Naive B cell (primary cell): ENCODE results near the gene LRG1. TPM values are rescaled to one million over a fixed set of nuclear protein-coding genes. Genes with fewer than 3 reads are reported as not detected.

ENCODE experiments used
- ATAC-seq, 2 donors: fragments of 150-1000 bp; cut with Tn5 transposase; 2 replicates each; pipeline ENCODE4 v1.10.0; 2021; ENCODE audit warnings: low read depth in 2 of 2, mild to moderate bottlenecking in 2 of 2, moderate library complexity in 2 of 2
- DNase-seq: peaks from one replicate; pipeline ENCODE4 v3.0.0; 2022
- H3K27ac Mint-ChIP-seq, 6 donors: one replicate each; pipeline ENCODE4 v1.8.0; 2020 to 2022; ENCODE audit warnings: mild to moderate bottlenecking in 6 of 6, mixed read lengths in 6 of 6, moderate library complexity in 5 of 6, inconsistent platforms in 2 of 6
- H3K27me3 Mint-ChIP-seq, 3 donors: one replicate each; pipeline ENCODE4 v1.8.0; 2021 to 2022; ENCODE audit warnings: mixed read lengths in 3 of 3, mild to moderate bottlenecking in 1 of 3
- H3K36me3 Mint-ChIP-seq, 2 donors: one replicate each; pipeline ENCODE4 v1.8.0; 2020 to 2022; ENCODE audit warnings: mixed read lengths in 2 of 2, inconsistent platforms in 1 of 2, mild to moderate bottlenecking in 1 of 2
- H3K4me1 Mint-ChIP-seq, 3 donors: one replicate each; pipeline ENCODE4 v1.8.0; 2020 to 2022; ENCODE audit warnings: mixed read lengths in 3 of 3, inconsistent platforms in 1 of 3, mild to moderate bottlenecking in 1 of 3, moderate library complexity in 1 of 3
- H3K4me3 Mint-ChIP-seq, 8 donors: one replicate each; pipeline ENCODE4 v1.8.0; 2020 to 2022; ENCODE audit warnings: mild to moderate bottlenecking in 8 of 8, mixed read lengths in 8 of 8, moderate library complexity in 8 of 8, inconsistent platforms in 2 of 8
- H3K9me3 Mint-ChIP-seq, 7 donors: one replicate each; pipeline ENCODE4 v1.8.0; 2020 to 2022; ENCODE audit warnings: mixed read lengths in 7 of 7, mild to moderate bottlenecking in 5 of 7, inconsistent platforms in 2 of 7, moderate library complexity in 1 of 7
- polyA plus RNA-seq, 6 donors: library from polyadenylated mRNA; unstranded; fragments of 300-500 nt; fragmentation: Illumina TruSeq; gene quantifications; one replicate each; pipeline ENCODE4 v1.2.3, GENCODE V29; 2021; ENCODE audit warnings: low read depth in 6 of 6

LRG1 gene
- polyA plus RNA-seq, 6 donors from 2014 or later: 0.12 to 0.58 (median 0.25) TPM; not detected in 3

DNA sequence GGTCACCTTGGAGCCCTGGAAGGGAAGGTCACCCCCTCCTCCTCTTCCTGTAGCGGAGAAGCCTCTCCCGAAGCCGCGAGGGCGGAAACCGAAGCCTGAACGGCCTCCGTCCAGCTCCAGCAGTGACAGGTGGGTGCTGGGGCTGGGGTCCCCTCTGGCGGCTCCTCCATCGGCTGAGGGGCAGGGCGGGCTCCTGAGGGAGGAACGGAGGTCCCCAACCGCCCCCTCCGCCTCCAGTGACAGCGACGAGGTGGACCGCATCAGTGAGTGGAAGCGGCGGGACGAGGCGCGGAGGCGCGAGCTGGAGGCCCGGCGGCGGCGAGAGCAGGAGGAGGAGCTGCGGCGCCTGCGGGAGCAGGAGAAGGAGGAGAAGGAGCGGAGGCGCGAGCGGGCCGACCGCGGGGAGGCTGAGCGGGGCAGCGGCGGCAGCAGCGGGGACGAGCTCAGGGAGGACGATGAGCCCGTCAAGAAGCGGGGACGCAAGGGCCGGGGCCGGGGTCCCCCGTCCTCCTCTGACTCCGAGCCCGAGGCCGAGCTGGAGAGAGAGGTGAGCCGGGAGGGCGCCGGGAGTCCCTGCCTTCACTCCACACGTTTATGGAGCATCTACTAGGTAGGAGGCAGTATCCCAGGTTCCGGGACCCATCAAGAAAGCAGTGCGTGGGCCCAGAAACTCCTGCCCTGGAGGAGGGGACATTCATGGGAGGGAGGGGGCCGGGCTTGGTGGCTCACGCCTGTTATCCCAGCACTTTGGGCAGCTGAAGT is 45.7 kb downstream of the LRG1 start:
- Mint-ChIP-seq H3K27ac (no peak overlapping the region), H3K36me3 (peaks cover 0 to 4% of the 10 kb centered on the region in 2 donors), H3K27me3 (no peaks in the 10 kb centered on the region), H3K4me1 (no peaks in the 10 kb centered on the region), H3K9me3 (no peaks in the 10 kb centered on the region), H3K4me3 (no peak overlapping the region)
- DNase-seq (no peak), ATAC-seq (no peak)

DNA sequence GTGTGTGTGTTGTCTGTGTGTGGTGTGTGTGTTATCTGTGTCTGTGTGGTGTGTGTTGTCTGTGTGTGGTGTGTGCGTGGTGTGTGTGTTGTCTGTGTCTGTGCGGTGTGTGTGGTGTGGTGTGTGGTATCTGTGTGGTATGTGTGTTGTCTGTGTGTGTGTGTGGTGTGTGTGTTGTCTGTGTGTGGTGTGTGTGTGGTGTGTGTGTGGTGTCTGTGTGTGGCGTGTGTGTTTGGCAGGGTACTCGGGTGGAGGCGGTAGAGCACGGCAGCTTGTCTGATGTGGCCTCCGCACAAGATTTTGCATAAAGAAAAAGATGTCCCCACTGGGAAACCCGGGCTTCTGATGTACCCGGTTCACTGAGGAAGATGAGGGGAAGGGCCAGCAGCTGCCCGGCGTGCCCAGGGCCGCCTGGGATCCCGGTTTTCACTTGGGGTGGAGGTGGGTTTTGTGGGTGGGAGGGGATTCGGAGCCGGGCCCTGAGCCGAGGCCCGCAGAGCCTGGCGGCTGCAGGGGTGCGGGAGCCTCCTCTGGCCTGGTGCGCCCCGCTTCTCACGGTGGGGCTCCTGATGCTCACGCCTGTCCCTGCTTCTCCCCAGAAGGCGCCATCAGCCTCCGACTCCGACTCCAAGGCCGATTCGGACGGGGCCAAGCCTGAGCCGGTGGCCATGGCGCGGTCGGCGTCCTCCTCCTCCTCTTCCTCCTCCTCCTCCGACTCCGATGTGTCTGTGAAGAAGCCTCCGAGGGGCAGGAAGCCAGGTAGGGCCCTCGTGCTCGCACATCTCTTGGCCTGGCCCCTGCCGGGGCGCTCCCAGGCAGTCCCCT is 46.5 kb downstream of the LRG1 start:
- ATAC-seq: no peak
- H3K4me1 Mint-ChIP-seq: peaks cover 0 to 2% (median 0%) of the 10 kb centered on the region in 3 donors
- no peak for DNase-seq
- no peaks in the 10 kb centered on the region for H3K27me3 Mint-ChIP-seq
- peaks cover 0 to 4% of the 10 kb centered on the region in 2 donors for H3K36me3 Mint-ChIP-seq
- no peaks in the 10 kb centered on the region for H3K9me3 Mint-ChIP-seq
- H3K27ac Mint-ChIP-seq: no peak overlapping the region
- H3K4me3 Mint-ChIP-seq: no peak overlapping the region

GRCh38 chr19:4492337-4493103 is 47.3 kb downstream of the LRG1 start:
- Mint-ChIP-seq H3K36me3 (peaks cover 0 to 4% of the 10 kb centered on the region in 2 donors), H3K27me3 (no peaks in the 10 kb centered on the region), H3K4me1 (peaks cover 0 to 4% (median 2%) of the 10 kb centered on the region in 3 donors), H3K9me3 (no peaks in the 10 kb centered on the region), H3K4me3 (no peak overlapping the region), H3K27ac (no peak overlapping the region)
- DNase-seq (no peak), ATAC-seq (no peak)

- no peak overlapping the region for H3K4me3 Mint-ChIP-seq
- DNase-seq: no peak
- ATAC-seq: no peak
- no peaks in the 10 kb centered on the region for H3K27me3 Mint-ChIP-seq
- no peaks in the 10 kb centered on the region for H3K9me3 Mint-ChIP-seq
- H3K27ac Mint-ChIP-seq: no peak overlapping the region
- peaks cover 0 to 6% (median 4%) of the 10 kb centered on the region in 3 donors for H3K4me1 Mint-ChIP-seq
- H3K36me3 Mint-ChIP-seq: peaks cover 4 to 5% of the 10 kb centered on the region in 2 donors
These were observed 48.4 kb downstream of the LRG1 start for GRCh38 chr19:4491446-4491845.

- Mint-ChIP-seq H3K4me1 (peaks cover 1 to 6% (median 6%) of the 10 kb centered on the region in 3 donors), H3K36me3 (peaks cover 4 to 9% of the 10 kb centered on the region in 2 donors), H3K27ac (peak overlapping the region in 1 of 6 donors; percentile 84), H3K9me3 (no peaks in the 10 kb centered on the region), H3K27me3 (no peaks in the 10 kb centered on the region), H3K4me3 (no peak overlapping the region)
- DNase-seq (no peak), ATAC-seq (no peak)
These were observed 51.3 kb downstream of the LRG1 start for GRCh38 chr19:4488496-4488895.

GRCh38 chr19:4487572-4487971 is 52.3 kb downstream of the LRG1 start:
- Mint-ChIP-seq H3K9me3 (no peaks in the 10 kb centered on the region), H3K27me3 (no peaks in the 10 kb centered on the region), H3K4me1 (peaks cover 3 to 7% (median 6%) of the 10 kb centered on the region in 3 donors), H3K4me3 (no peak overlapping the region), H3K36me3 (peaks cover 4 to 9% of the 10 kb centered on the region in 2 donors), H3K27ac (no peak overlapping the region)
- ATAC-seq: no peak
- no peak for DNase-seq

Other genes with a start within 250 kb of the LRG1 start
- gene TMIGD2, start 237.6 kb downstream of the LRG1 start, polyA plus RNA-seq: not detected
- gene FSD1, start 235.4 kb downstream of the LRG1 start, polyA plus RNA-seq: 1 to 10 TPM in 3 of 6 donors, under 1 TPM in 1, not detected in 2; 1.00 to 1.6 (median 1.3) TPM
- under 1 TPM in 1 of 6 donors, not detected in 5; 0.94 TPM for gene STAP2, start 201.2 kb downstream of the LRG1 start, polyA plus RNA-seq
- 1 to 10 TPM; 4.6 to 6.3 (median 5.4) TPM for gene MPND, start 196.5 kb downstream of the LRG1 start, polyA plus RNA-seq
- gene SH3GL1, start 139.5 kb downstream of the LRG1 start, polyA plus RNA-seq: 10 to 100 TPM in 5 of 6 donors, 1 to 10 TPM in 1; 4.9 to 18.5 (median 12.7) TPM
- 1 to 10 TPM in 5 of 6 donors, under 1 TPM in 1; 0.14 to 4.8 (median 2.7) TPM for gene CHAF1A, start 137.4 kb downstream of the LRG1 start, polyA plus RNA-seq
- gene UBXN6, start 82.2 kb downstream of the LRG1 start, polyA plus RNA-seq: 1 to 10 TPM; 3.6 to 9.1 (median 5.6) TPM
- gene HDGFL2, start 67.7 kb downstream of the LRG1 start, polyA plus RNA-seq: 10 to 100 TPM in 4 of 6 donors, 1 to 10 TPM in 1, under 1 TPM in 1; 0.91 to 22.7 (median 11.5) TPM
- under 1 TPM in 4 of 6 donors, not detected in 2; 0.04 to 0.21 (median 0.14) TPM for gene PLIN4, start 21.6 kb downstream of the LRG1 start, polyA plus RNA-seq
- gene PLIN5, start 4.8 kb downstream of the LRG1 start, polyA plus RNA-seq: under 1 TPM in 1 of 6 donors, not detected in 5; 0.52 TPM
- not detected for gene SEMA6B, start 19.6 kb upstream of the LRG1 start, polyA plus RNA-seq
- gene TNFAIP8L1, start 99.5 kb upstream of the LRG1 start, polyA plus RNA-seq: 10 to 100 TPM in 1 of 6 donors, 1 to 10 TPM in 5; 4.7 to 14.2 (median 8.0) TPM
- 100 to 1,000 TPM in 1 of 6 donors, 10 to 100 TPM in 5; 80.0 to 105 (median 83.2) TPM for gene MYDGF, start 130.3 kb upstream of the LRG1 start, polyA plus RNA-seq
- gene DPP9, start 183.8 kb upstream of the LRG1 start, polyA plus RNA-seq: 10 to 100 TPM; 15.6 to 36.0 (median 17.4) TPM